KMS-11 (cell line): ENCODE data around the gene SMAD3.
A peak's percentile ranks its signal among the peaks of the same experiment; 100 is the strongest.

Source experiments
- H2AFZ ChIP-seq: fragments of 200-600 bp; sonication (generic); 2 replicates; pipeline ENCODE4 v1.6.1; 2016; ENCODE audit warnings: antibody characterized with exemption, mixed run types, low read depth
- H3K27ac ChIP-seq: fragments of 200-600 bp; sonication (generic); 2 replicates; pipeline ENCODE4 v1.6.1; 2016; ENCODE audit warnings: mild to moderate bottlenecking, mixed run types
- H3K27me3 ChIP-seq: fragments of 200-600 bp; sonication (generic); 2 replicates; pipeline ENCODE4 v1.6.1; 2017; ENCODE audit warnings: mild to moderate bottlenecking, low read depth, mixed run types, moderate library complexity; ENCODE audit not compliant: insufficient read depth
- H3K36me3 ChIP-seq: fragments of 200-600 bp; sonication (generic); 2 replicates; pipeline ENCODE4 v1.6.1; 2017; ENCODE audit warnings: mild to moderate bottlenecking, mixed run types; ENCODE audit not compliant: insufficient read depth
- H3K4me1 ChIP-seq: fragments of 200-600 bp; sonication (generic); 2 replicates; pipeline ENCODE4 v1.6.1; 2016; ENCODE audit warnings: mild to moderate bottlenecking, low read depth, mixed run types; ENCODE audit not compliant: poor library complexity, severe bottlenecking
- H3K4me2 ChIP-seq: fragments of 200-600 bp; sonication (generic); 2 replicates; pipeline ENCODE4 v1.7.0; 2016; ENCODE audit warnings: mild to moderate bottlenecking, mixed run types
- H3K4me3 ChIP-seq: fragments of 200-600 bp; sonication (generic); IDR thresholded peaks from 2 replicates; pipeline ENCODE4 v1.6.1; 2017; ENCODE audit warnings: low read depth, low read length, mixed read lengths; ENCODE audit not compliant: insufficient read depth
- H3K79me2 ChIP-seq: fragments of 200-600 bp; sonication (generic); 2 replicates; pipeline ENCODE4 v1.6.1; 2016; ENCODE audit warnings: low read depth, mixed run types; ENCODE audit not compliant: insufficient read depth
- H3K9ac ChIP-seq: fragments of 200-600 bp; sonication (generic); 2 replicates; pipeline ENCODE4 v1.6.1; 2016; ENCODE audit warnings: mild to moderate bottlenecking, mixed run types
- H4K20me1 ChIP-seq: fragments of 200-600 bp; sonication (generic); 2 replicates; pipeline ENCODE4 v1.6.1; 2016; ENCODE audit warnings: mild to moderate bottlenecking, mixed run types; ENCODE audit not compliant: insufficient read depth
- CTCF ChIP-seq: fragments of 200-600 bp; sonication (generic); conservative IDR thresholded peaks from 2 replicates; pipeline ENCODE4 v1.6.1; 2017; ENCODE audit warnings: low read depth, mild to moderate bottlenecking, antibody characterized with exemption, low read length, moderate library complexity, mixed read lengths

Gene SMAD3

DNA sequence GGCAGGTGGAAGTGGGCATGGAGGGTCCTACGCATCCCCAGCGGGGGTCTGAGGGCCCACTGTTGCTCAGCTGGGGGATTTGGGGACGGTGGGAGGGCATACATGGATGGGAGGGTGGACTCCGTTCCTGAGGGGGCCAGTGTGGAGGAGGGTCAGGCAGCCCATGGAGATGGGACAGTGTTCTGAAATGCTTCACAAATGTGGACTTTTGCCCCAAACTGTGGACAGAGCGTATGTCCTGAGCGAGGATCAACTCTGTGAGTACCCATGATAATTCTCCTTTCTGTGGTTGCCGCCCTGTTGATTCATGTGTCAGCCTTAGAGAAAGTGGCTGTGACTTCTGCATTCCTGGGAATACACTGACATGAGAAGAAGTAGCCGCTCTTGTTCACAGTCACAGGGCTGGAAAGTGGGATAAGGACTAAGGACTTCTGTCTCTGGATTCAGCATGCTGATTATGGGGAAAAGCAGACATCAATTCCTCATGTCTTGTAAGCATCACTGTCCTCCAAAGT, 33.4 kb downstream of the SMAD3 start:
- no peaks in the 10 kb centered on the region; the same call in 1 of the 2 replicates for H3K79me2 ChIP-seq
- H2AFZ ChIP-seq, result peak overlapping the region; percentile 42; the same call in 1 of the 2 replicates
- peak overlapping the region; percentile 54; the same call in 1 of the 2 replicates for H3K9ac ChIP-seq
- no peak for TF ChIP-seq CTCF
- no peaks in the 10 kb centered on the region for H4K20me1 ChIP-seq
- H3K4me1 ChIP-seq, result peaks cover 70% of the 10 kb centered on the region
- H3K27me3 ChIP-seq, result no peaks in the 10 kb centered on the region
- peak overlapping the region; percentile 66 for H3K27ac ChIP-seq
- peak overlapping the region; percentile 99 for H3K4me2 ChIP-seq
- no peak overlapping the region for H3K4me3 ChIP-seq
- no peaks in the 10 kb centered on the region for H3K36me3 ChIP-seq

DNA sequence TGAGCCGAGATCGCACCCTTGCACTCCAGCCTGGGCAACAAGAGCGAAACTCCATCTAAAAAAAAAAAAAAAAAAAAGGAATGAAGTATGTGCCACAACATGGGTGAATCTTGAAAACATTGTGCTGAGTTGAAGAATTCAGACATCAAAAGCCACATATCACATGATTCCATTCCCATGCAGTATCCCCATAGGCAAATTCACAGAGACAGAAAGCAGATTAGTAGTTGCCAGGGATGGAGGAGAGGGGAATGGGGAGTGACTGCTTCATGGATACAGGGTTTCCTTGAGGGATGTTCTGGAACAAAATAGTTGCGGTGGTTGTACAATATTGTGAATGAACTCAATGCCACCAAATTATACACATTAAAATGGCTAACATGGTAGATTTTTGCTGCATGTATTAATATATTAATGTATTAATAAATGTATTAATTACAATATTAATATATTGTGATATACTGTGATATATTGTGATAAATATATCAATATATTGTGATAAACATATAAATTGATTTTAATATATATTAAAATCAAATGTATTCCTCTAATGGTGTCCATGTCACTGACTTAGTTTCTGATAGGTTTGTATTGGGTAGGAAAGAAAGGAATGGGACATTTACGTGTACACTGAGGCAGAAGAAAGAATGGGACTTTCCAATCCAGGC, 34.9 kb downstream of the SMAD3 start:
- Histone ChIP-seq H3K27me3 (no peaks in the 10 kb centered on the region), H3K36me3 (no peaks in the 10 kb centered on the region), H2AFZ (0 out of 2 replicates have a peak overlapping the region, but pooled peaks have one; percentile 2), H3K4me1 (peaks cover 70% of the 10 kb centered on the region), H3K27ac (peak overlapping the region; percentile 65; the same call in 1 of the 2 replicates), H3K4me3 (no peak overlapping the region), H3K9ac (no peak overlapping the region; the same call in 1 of the 2 replicates), H3K4me2 (peak overlapping the region; percentile 50), H3K79me2 (no peaks in the 10 kb centered on the region; the same call in 1 of the 2 replicates), H4K20me1 (no peaks in the 10 kb centered on the region)
- TF ChIP-seq CTCF, result no peak

- Histone ChIP-seq H2AFZ (0 out of 2 replicates have a peak overlapping the region, but pooled peaks have one; percentile 2), H3K4me2 (peak overlapping the region; percentile 50), H3K36me3 (no peaks in the 10 kb centered on the region), H3K9ac (no peak overlapping the region; the same call in 1 of the 2 replicates), H3K4me3 (no peak overlapping the region), H3K4me1 (peaks cover 69% of the 10 kb centered on the region), H3K79me2 (no peaks in the 10 kb centered on the region; the same call in 1 of the 2 replicates), H3K27ac (peak overlapping the region; percentile 65), H4K20me1 (no peaks in the 10 kb centered on the region), H3K27me3 (no peaks in the 10 kb centered on the region)
- no peak for TF ChIP-seq CTCF
Observed at GRCh38 chr15:67100801-67101581, 35.6 kb downstream of the SMAD3 start.

GRCh38 chr15:67101911-67102598, 36.7 kb downstream of the SMAD3 start:
- Histone ChIP-seq H3K4me1 (peaks cover 61% of the 10 kb centered on the region), H3K27ac (peak overlapping the region; percentile 65; the same call in 1 of the 2 replicates), H3K4me2 (peak overlapping the region; percentile 50), H3K9ac (no peak overlapping the region), H2AFZ (no peak overlapping the region), H3K27me3 (no peaks in the 10 kb centered on the region), H3K4me3 (no peak overlapping the region), H4K20me1 (no peaks in the 10 kb centered on the region), H3K79me2 (no peaks in the 10 kb centered on the region; the same call in 1 of the 2 replicates), H3K36me3 (no peaks in the 10 kb centered on the region)
- no peak for TF ChIP-seq CTCF
